Smooth muscle cell (in vitro differentiated cells): ENCODE results near the gene PMM2. TPM values are rescaled to one million over a fixed set of nuclear protein-coding genes. Genes with fewer than 3 reads are reported as not detected.
A peak's percentile ranks its signal among the peaks of the same experiment; 100 is the strongest.

ENCODE experiments used
- DNase-seq: peaks from one replicate; lab custom pipeline; 2025; ENCODE audit not compliant: unreplicated experiment; lab: John Stamatoyannopoulos, UW
- H2AFZ ChIP-seq: fragments of 200-600 bp; sonication (generic); 2 replicates; pipeline ENCODE4 v1.6.0; 2016; ENCODE audit warnings: antibody characterized with exemption, low read depth, mild to moderate bottlenecking
- H3F3A ChIP-seq: fragments of 200-600 bp; sonication (generic); 2 replicates; pipeline ENCODE4 v1.6.0; 2017; ENCODE audit warnings: antibody characterized with exemption, low read depth
- H3K27ac ChIP-seq: fragments of 200-600 bp; sonication (generic); 2 replicates; pipeline ENCODE4 v1.5.1; 2016; ENCODE audit warnings: low read depth, mild to moderate bottlenecking
- H3K27me3 ChIP-seq: fragments of 200-600 bp; sonication (generic); 2 replicates; pipeline ENCODE4 v1.6.1; 2016; ENCODE audit warnings: low read depth, mild to moderate bottlenecking
- H3K36me3 ChIP-seq: fragments of 200-600 bp; sonication (generic); 2 replicates; pipeline ENCODE4 v1.5.1; 2016; ENCODE audit warnings: low read depth
- H3K4me1 ChIP-seq: fragments of 200-600 bp; sonication (generic); 2 replicates; pipeline ENCODE4 v1.5.1; 2016; ENCODE audit warnings: low read depth
- H3K4me2 ChIP-seq: fragments of 200-600 bp; sonication (generic); 2 replicates; pipeline ENCODE4 v1.6.0; 2016; ENCODE audit warnings: mild to moderate bottlenecking
- H3K4me3 ChIP-seq: fragments of 200-600 bp; sonication (generic); 2 replicates; pipeline ENCODE4 v1.5.1; 2016; ENCODE audit warnings: mild to moderate bottlenecking
- H3K79me2 ChIP-seq: fragments of 200-600 bp; sonication (generic); 2 replicates; pipeline ENCODE4 v1.6.0; 2016; ENCODE audit warnings: low read depth, mild to moderate bottlenecking
- H3K9ac ChIP-seq: fragments of 200-600 bp; sonication (generic); 2 replicates; pipeline ENCODE4 v1.6.0; 2016; ENCODE audit warnings: low read depth
- H3K9me3 ChIP-seq: fragments of 200-600 bp; sonication (generic); replicated peaks from 2 replicates; pipeline ENCODE4 v1.5.1; 2016; ENCODE audit warnings: low read depth
- H4K20me1 ChIP-seq: fragments of 200-600 bp; sonication (generic); 2 replicates; pipeline ENCODE4 v1.6.0; 2016; ENCODE audit warnings: low read depth
- WGBS: methylation state at CpG from one replicate; pipeline ENCODE4 v1.1.7; 2016; ENCODE audit warnings: low lambda C conversion rate; 5-methylcytosine and 5-hydroxymethylcytosine counted together
- polyA plus RNA-seq: library from polyadenylated mRNA; unstranded; fragments of >200 nt; fragmentation: Nextera tagmentation; extraction: Ambion mirVana; gene quantifications from 2 replicates; pipeline ENCODE4 v1.2.1, GENCODE V29; 2016
- total RNA-seq: library from RNA; depleted of rRNA; stranded (reverse); fragments of >200 nt; gene quantifications from 2 replicates; pipeline ENCODE4 v1.2.3, GENCODE V29; 2014
- TF ChIP-seq, protein P1 (sequence below): fragments of 200-600 bp; sonication (generic); IDR thresholded peaks from 2 replicates; pipeline ENCODE4 v1.5.1; 2017; ENCODE audit warnings: borderline replicate concordance, mild to moderate bottlenecking, antibody characterized with exemption; ENCODE audit not compliant: insufficient read depth, poor library complexity, severe bottlenecking

PMM2 gene
- total and polyA plus RNA-seq, 2 experiments from 2014 or later, result 31.4 to 33.5 TPM

- TF ChIP-seq, protein P1, sequence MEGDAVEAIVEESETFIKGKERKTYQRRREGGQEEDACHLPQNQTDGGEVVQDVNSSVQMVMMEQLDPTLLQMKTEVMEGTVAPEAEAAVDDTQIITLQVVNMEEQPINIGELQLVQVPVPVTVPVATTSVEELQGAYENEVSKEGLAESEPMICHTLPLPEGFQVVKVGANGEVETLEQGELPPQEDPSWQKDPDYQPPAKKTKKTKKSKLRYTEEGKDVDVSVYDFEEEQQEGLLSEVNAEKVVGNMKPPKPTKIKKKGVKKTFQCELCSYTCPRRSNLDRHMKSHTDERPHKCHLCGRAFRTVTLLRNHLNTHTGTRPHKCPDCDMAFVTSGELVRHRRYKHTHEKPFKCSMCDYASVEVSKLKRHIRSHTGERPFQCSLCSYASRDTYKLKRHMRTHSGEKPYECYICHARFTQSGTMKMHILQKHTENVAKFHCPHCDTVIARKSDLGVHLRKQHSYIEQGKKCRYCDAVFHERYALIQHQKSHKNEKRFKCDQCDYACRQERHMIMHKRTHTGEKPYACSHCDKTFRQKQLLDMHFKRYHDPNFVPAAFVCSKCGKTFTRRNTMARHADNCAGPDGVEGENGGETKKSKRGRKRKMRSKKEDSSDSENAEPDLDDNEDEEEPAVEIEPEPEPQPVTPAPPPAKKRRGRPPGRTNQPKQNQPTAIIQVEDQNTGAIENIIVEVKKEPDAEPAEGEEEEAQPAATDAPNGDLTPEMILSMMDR, result no peak
- Histone ChIP-seq H3K9ac (no peak overlapping the region), H3K4me1 (no peaks in the 10 kb centered on the region), H3K79me2 (no peaks in the 10 kb centered on the region), H3K27ac (peak overlapping the region; percentile 47), H3F3A (peaks cover 31% of the 10 kb centered on the region), H3K36me3 (peaks cover 4% of the 10 kb centered on the region), H3K27me3 (no peaks in the 10 kb centered on the region), H2AFZ (no peak overlapping the region), H4K20me1 (peaks cover 93% of the 10 kb centered on the region), H3K4me2 (no peak overlapping the region), H3K9me3 (no peaks in the 10 kb centered on the region), H3K4me3 (no peak overlapping the region)
- DNase-seq, result no peak
- 58% methylated on average over 7 of the region's 7 CpGs for WGBS
Observed at GRCh38 chr16:8853611-8854010, 56.0 kb downstream of the PMM2 start.

DNA sequence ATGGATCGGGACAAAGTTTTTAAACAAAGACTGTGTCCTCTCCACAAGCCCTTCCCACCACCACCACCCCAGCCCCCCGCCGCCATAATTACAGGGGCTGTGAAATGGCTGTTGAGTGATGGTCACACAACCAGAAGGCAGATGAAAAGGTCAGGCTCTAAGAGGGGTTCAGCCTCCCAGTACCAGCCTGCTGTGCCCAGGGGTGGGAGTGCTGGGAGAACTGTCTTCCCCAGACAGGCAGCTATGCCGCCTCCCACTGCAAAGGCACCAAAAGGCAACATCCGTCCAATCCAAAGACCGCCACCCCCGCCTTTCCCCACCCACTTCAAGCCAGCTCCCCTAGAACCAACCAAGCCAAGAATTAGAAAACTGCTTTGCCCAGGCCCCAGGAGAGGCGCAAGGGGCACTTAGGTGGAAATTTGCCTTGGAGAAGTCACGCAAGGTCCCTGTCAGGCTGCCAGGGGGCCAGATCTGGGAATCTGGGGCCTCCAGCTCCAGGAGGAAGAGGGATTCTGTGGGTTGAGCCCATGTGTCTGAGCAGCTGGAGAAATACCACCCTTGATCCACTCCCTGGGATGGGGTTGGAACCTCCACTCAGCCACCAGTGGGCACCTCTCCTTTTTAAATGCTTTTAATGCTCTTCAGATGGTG lies 56.8 kb downstream of the PMM2 start:
- H3F3A ChIP-seq, result peaks cover 27% of the 10 kb centered on the region
- TF ChIP-seq, protein P1, result no peak
- no peaks in the 10 kb centered on the region for H3K27me3 ChIP-seq
- no peaks in the 10 kb centered on the region for H3K4me1 ChIP-seq
- no peak overlapping the region for H2AFZ ChIP-seq
- H3K79me2 ChIP-seq, result no peaks in the 10 kb centered on the region
- DNase-seq, result no peak
- peaks cover 4% of the 10 kb centered on the region for H3K36me3 ChIP-seq
- no peaks in the 10 kb centered on the region for H3K9me3 ChIP-seq
- WGBS, result 94% methylated on average over 9 of the region's 9 CpGs
- H3K27ac ChIP-seq, result no peak overlapping the region
- H3K4me3 ChIP-seq, result no peak overlapping the region
- peaks cover 93% of the 10 kb centered on the region for H4K20me1 ChIP-seq
- no peak overlapping the region for H3K4me2 ChIP-seq
- H3K9ac ChIP-seq, result no peak overlapping the region

DNA sequence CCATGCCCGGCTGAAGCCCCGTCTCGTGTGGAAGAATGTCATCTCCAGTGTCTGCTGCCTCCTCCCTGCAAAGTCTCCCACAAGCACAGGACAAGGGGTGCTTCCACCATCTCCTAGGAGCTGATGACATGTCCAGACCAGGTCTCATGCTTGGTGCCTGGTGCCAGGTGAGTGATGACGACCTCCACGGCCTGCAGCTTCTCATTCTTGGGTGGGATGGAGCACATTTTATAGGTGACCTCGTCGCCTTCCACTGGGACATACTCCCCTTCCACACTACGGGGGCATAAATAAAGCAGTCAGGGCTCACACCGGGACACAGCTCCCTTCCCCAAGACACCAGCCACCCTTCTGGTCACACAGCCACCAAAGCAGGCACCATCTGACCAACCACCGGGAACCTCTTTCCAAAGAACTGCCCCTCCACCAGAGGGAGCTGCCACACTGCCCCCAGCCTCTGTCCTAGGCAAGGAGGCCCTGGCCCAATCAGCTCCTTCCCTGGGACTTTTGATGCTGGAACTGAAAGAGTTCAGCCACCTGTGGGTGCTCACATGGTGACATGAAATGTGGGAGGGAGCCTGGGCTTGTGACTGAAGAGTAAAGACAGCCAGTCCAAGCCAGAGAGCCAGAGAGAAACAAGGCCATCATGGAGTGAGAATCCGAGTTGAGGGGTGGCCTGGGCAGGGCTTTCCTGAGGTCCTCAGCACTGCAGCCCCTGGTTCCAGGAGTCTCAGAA lies 57.6 kb downstream of the PMM2 start:
- Histone ChIP-seq H3K27ac (no peak overlapping the region), H3K36me3 (peaks cover 4% of the 10 kb centered on the region), H2AFZ (no peak overlapping the region), H3K79me2 (peaks cover 5% of the 10 kb centered on the region), H3K4me3 (no peak overlapping the region), H3K9me3 (no peaks in the 10 kb centered on the region), H3K27me3 (no peaks in the 10 kb centered on the region), H3F3A (peaks cover 27% of the 10 kb centered on the region), H3K9ac (no peak overlapping the region), H4K20me1 (peaks cover 93% of the 10 kb centered on the region), H3K4me2 (no peak overlapping the region), H3K4me1 (no peaks in the 10 kb centered on the region)
- no peak for DNase-seq
- WGBS, result 92% methylated on average over 11 of the region's 11 CpGs
- TF ChIP-seq, protein P1, result peak; percentile 24
